Stomach (tissue), 9 donors: ENCODE results near the gene MAP3K19. TPM values are rescaled to one million over a fixed set of nuclear protein-coding genes. Genes with fewer than 3 reads are reported as not detected.
"Not testable (repeated sequence)": the region's sequence is repeated elsewhere in the genome, so short reads cannot be mapped to it uniquely, and the experiment has no call there.

Experiments used
- DNase-seq, 2 donors: peaks; one replicate each; pipeline versions ENCODE4 v3.0.0 to v3.0.0-alpha.2; 2013 to 2019
- H3K27ac ChIP-seq, 5 donors: fragments of 200-600 bp in 4 of 5; sonication (generic) in 4 of 5; one replicate each; pipeline ENCODE4 v1.5.1; 2013 to 2019; ENCODE audit warnings: mild to moderate bottlenecking in 1 of 5, moderate library complexity in 1 of 5
- H3K27me3 ChIP-seq, 3 donors: fragments of 200-600 bp; sonication (generic); one replicate each; pipeline ENCODE4 v1.5.1; 2017 to 2019; ENCODE audit warnings: mixed run types in 1 of 3
- H3K36me3 ChIP-seq, 4 donors: fragments of 200-600 bp; sonication (generic); 1 replicate in 3 of 4; 2 replicates in 1 of 4; pipeline ENCODE4 v1.5.1; 2016 to 2019
- H3K4me1 ChIP-seq, 4 donors: fragments of 200-600 bp; sonication (generic); one replicate each; pipeline ENCODE4 v1.5.1; 2016 to 2019
- H3K4me3 ChIP-seq, 4 donors: fragments of 200-600 bp; sonication (generic) in 3 of 4; one replicate each; pipeline ENCODE4 v1.5.1; 2016 to 2019; ENCODE audit warnings: mild to moderate bottlenecking in 1 of 4
- H3K9me3 ChIP-seq, 4 donors: fragments of 200-600 bp; sonication (generic); one replicate each; pipeline ENCODE4 v1.5.1; 2016 to 2019
- EP300 ChIP-seq: sonication (generic); formaldehyde crosslinking; IDR thresholded peaks from one replicate; pipeline ENCODE4 v1.6.1; 2017; ENCODE audit warnings: antibody characterized with exemption
- POLR2A ChIP-seq, 4 donors: fragments of 450-650 bp; IDR thresholded peaks; one replicate each; pipeline ENCODE4 v1.6.1; 2016; ENCODE audit warnings: antibody characterized with exemption in 4 of 4, control low read depth in 2 of 4, mild to moderate bottlenecking in 1 of 4, moderate library complexity in 1 of 4
- POLR2AphosphoS5 ChIP-seq, 3 donors: sonication (generic); formaldehyde crosslinking; IDR thresholded peaks; one replicate each; pipeline ENCODE4 v1.6.1; 2016; ENCODE audit warnings: antibody characterized with exemption in 3 of 3
- WGBS, 5 donors: extraction: QIAGEN DNeasy Blood & Tissue Kit in 3 of 5; methylation state at CpG; one replicate each; pipeline versions ENCODE4 v1.1.5 to v1.1.7; 2013 to 2018; 5-methylcytosine and 5-hydroxymethylcytosine counted together
- intact Hi-C: fragments of 100-400 bp; cut with DNase I; formaldehyde crosslinking; loops from one replicate; pipeline ENCODE4 v1.15.1; 2023; ENCODE audit warnings: low total_unique reads
- polyA plus RNA-seq, 3 donors: library from polyadenylated mRNA; stranded (reverse); fragments of 200-250 nt; gene quantifications; one replicate each; pipeline ENCODE4 v1.2.3, GENCODE V29; 2013
- total RNA-seq, 5 donors: library from RNA; depleted of rRNA; stranded (reverse); fragments of >200 nt; gene quantifications; one replicate each; pipeline versions ENCODE4 v1.1.0 to v1.2.3, GENCODE V29; 2014 to 2016
- TF ChIP-seq, protein P1 (sequence below), 7 experiments: fragments of 450-650 bp in 4 of 7; fragments of 200-600 bp in 3 of 7; sonication (generic) in 3 of 7; IDR thresholded peaks; one replicate each; pipeline ENCODE4 v1.5.1; 2016 to 2019; ENCODE audit warnings: antibody characterized with exemption in 7 of 7, control low read depth in 2 of 7, mild to moderate bottlenecking in 1 of 7
- donor health status: healthy with polysubstance abuse.
- donor health status: Bipolar disorder and iron deficiency.
- donor health status: healthy.

Gene MAP3K19
- total and polyA plus RNA-seq, 8 donors, result 1.1 TPM; not detected in 7

DNA sequence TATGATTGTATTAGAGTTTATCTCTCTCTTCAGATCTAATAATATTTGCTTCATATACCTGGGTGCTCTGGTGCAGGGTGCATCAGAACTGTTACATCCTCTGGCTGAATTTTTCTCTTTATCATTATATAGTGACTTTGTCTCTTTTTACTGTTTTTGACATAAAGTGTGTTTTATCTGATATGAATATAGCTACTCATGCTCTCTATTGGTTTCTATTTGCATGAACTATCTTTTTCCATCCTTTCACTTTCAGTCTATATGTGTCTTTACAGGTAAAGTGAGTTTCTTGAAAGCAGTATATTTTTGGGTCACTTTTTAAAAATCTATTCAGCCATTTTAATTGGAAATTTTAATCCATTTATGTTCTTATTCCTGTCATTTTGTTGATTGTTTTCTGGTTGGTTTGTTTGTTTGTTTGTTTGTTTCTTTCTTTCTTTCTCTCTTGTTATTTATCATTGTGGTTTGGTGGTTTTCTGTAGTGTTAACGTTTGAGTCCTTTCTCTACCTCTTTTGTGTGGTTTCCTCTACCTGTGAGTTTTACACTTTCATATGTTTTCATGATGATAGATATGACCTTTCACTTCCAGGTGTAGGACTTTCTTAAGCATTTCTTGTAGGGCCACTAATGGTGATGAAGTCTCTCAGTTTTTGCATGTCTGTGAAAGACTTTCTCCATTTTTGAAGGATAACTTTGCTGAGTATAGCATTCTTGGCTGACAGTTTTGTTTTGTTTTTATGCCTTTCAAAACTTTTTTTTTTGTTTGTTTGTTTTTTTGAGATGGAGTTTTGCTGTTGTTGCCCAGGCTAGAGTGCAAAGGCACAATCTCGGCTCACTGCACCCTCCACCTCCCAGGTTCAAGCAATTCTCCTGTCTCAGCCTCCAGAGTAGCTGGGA lies 73.8 kb downstream of the MAP3K19 start:
- WGBS, 5 donors, result 71 to 91% (median 83%) methylated on average over 2 of the region's 2 CpGs
- Histone ChIP-seq H3K4me3 (no peak overlapping the region), H3K36me3 (no peaks in the 10 kb centered on the region), H3K27ac (no peak overlapping the region), H3K4me1 (no peaks in the 10 kb centered on the region), H3K9me3 (peaks cover 0 to 22% (median 13%) of the 10 kb centered on the region in 4 donors), H3K27me3 (no peaks in the 10 kb centered on the region)
- no peak for DNase-seq
- TF ChIP-seq, protein P1, sequence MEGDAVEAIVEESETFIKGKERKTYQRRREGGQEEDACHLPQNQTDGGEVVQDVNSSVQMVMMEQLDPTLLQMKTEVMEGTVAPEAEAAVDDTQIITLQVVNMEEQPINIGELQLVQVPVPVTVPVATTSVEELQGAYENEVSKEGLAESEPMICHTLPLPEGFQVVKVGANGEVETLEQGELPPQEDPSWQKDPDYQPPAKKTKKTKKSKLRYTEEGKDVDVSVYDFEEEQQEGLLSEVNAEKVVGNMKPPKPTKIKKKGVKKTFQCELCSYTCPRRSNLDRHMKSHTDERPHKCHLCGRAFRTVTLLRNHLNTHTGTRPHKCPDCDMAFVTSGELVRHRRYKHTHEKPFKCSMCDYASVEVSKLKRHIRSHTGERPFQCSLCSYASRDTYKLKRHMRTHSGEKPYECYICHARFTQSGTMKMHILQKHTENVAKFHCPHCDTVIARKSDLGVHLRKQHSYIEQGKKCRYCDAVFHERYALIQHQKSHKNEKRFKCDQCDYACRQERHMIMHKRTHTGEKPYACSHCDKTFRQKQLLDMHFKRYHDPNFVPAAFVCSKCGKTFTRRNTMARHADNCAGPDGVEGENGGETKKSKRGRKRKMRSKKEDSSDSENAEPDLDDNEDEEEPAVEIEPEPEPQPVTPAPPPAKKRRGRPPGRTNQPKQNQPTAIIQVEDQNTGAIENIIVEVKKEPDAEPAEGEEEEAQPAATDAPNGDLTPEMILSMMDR (IDR thresholded peaks at IDR 0.05), result no peak
- no peak for TF ChIP-seq EP300
- TF ChIP-seq POLR2AphosphoS5 (IDR thresholded peaks at IDR 0.05), result no peak
- TF ChIP-seq POLR2A (IDR thresholded peaks at IDR 0.05), result no peak
- intact Hi-C loops, result no loop called here

DNA sequence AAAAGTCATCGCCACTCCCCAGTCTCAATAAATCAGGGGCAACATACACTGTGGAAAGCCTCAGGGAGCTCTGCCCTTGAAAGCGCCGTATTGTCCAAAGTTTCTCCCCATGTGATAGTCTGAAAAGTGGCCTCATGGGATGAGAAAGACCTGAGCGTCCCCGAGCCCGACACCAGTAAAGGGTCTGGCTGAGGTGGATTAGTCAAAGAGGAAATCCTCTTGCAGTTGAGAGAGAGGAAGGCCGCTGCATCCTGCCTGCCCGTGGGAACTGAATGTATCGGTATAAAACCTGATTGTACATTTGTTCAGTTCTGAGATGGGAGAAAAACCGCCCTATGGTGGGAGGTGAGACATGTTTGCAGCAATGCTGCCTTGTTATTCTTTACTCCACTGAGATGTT lies 80.1 kb downstream of the MAP3K19 start:
- intact Hi-C loops, H3K9me3 ChIP-seq, H3K36me3 ChIP-seq, H3K4me3 ChIP-seq, H3K4me1 ChIP-seq, H3K27me3 ChIP-seq, H3K27ac ChIP-seq, DNase-seq: not testable (repeated sequence)
- whole genome bisulfite sequencing, 5 donors, result 67 to 86% (median 77%) methylated on average over 10 of the region's 10 CpGs

DNA sequence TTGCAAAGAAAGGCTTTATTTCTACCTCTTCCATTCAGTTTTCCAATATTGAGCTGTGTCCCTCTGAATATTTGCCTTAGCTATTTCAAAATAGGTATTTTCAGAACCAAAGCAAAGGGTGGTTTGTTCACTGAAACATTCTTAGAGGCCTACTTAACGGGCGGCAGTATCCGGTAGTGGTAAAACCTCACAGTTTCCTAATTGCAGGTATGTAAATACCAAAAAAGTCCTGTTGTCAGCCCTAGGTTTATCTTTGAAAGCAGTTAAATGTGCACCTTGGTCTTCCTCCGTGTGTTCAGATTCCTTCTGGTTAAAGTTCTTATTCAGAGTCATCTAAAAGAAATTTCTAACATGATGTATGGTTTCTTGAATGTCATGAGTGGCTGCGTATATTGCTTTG lies 89.8 kb downstream of the MAP3K19 start:
- 86 to 96% (median 89%) methylated on average over 5 of the region's 5 CpGs for WGBS, 5 donors
- Histone ChIP-seq H3K27me3 (no peaks in the 10 kb centered on the region), H3K36me3 (peaks cover 22 to 58% (median 52%) of the 10 kb centered on the region in 4 donors), H3K4me3 (no peak overlapping the region), H3K4me1 (peaks cover 0 to 12% (median 6%) of the 10 kb centered on the region in 4 donors), H3K9me3 (no peaks in the 10 kb centered on the region), H3K27ac (no peak overlapping the region)
- no peak for DNase-seq
- intact Hi-C loops, result no loop called here
- TF ChIP-seq POLR2A (IDR thresholded peaks at IDR 0.05), result no peak
- TF ChIP-seq, protein P1 (IDR thresholded peaks at IDR 0.05), result no peak

DNA sequence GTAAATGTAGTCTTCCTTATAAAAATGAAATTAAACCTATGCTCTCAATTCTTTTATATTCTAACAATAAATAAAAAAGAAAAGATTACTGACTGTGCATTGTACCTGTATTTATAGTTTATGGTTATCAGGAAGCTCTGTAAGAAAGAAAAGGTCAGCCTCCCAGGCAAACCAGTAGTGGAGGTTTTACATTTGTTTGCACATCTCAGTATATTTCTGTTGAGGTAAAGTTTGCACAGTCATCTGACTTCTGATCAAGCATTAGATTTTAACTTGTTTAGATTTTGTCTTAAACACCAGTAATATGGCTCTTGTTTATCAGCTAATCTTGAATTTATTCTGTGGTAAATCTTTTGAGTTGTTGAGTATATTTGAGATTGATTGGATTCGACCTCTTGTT lies 91.5 kb downstream of the MAP3K19 start:
- H3K36me3 ChIP-seq, result peaks cover 22 to 72% (median 68%) of the 10 kb centered on the region in 4 donors
- peak in 1 of 2 donors; percentile 33 for DNase-seq
- H3K27ac ChIP-seq, result no peak overlapping the region
- TF ChIP-seq POLR2AphosphoS5 (IDR thresholded peaks at IDR 0.05) (no peak), POLR2A (IDR thresholded peaks at IDR 0.05) (no peak), EP300 (no peak)
- TF ChIP-seq, protein P1 (IDR thresholded peaks at IDR 0.05), result no peak
- no peak overlapping the region for H3K4me3 ChIP-seq
- peaks cover 0 to 12% (median 6%) of the 10 kb centered on the region in 4 donors for H3K4me1 ChIP-seq
- H3K9me3 ChIP-seq, result no peaks in the 10 kb centered on the region
- intact Hi-C loops, result no loop called here
- 8 to 63% (median 26%) methylated on average over 1 of the region's 1 CpG for WGBS, 5 donors
- H3K27me3 ChIP-seq, result no peaks in the 10 kb centered on the region

DNA sequence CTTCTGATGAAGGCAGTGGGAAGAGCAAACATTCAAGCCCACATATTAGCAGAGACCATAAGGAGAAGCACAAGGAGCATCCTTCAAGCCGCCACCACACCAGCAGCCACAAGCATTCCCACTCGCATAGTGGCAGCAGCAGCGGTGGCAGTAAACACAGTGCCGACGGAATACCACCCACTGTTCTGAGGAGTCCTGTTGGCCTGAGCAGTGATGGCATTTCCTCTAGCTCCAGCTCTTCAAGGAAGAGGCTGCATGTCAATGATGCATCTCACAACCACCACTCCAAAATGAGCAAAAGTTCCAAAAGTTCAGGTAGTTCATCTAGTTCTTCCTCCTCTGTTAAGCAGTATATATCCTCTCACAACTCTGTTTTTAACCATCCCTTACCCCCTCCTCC lies 93.2 kb downstream of the MAP3K19 start:
- intact Hi-C loops, result no loop called here
- Histone ChIP-seq H3K9me3 (no peaks in the 10 kb centered on the region), H3K4me1 (peaks cover 0 to 17% (median 9%) of the 10 kb centered on the region in 4 donors), H3K27ac (no peak overlapping the region), H3K4me3 (no peak overlapping the region), H3K36me3 (peaks cover 32 to 86% (median 84%) of the 10 kb centered on the region in 4 donors), H3K27me3 (no peaks in the 10 kb centered on the region)
- no peak for TF ChIP-seq POLR2AphosphoS5 (IDR thresholded peaks at IDR 0.05)
- TF ChIP-seq EP300, result no peak
- TF ChIP-seq, protein P1 (IDR thresholded peaks at IDR 0.05), result no peak
- TF ChIP-seq POLR2A (IDR thresholded peaks at IDR 0.05), result no peak
- WGBS, 5 donors, result 86 to 100% (median 95%) methylated on average over 5 of the region's 5 CpGs
- DNase-seq, result no peak
